ENCODE results near the gene SNRNP48.
A peak's percentile ranks its signal among the peaks of the same experiment; 100 is the strongest.

The SNRNP48 gene

GRCh38 chr6:7589949-7590917 is at the start of gene SNRNP48:
SNRNP48 (plus strand) TSS chr6:7590198; CDS start chr6:7590258, 60 bp downstream.
- TF ChIP-seq POLR2A (IDR thresholded peaks at IDR 0.05; ENCODE audit: low read depth, low read length), result peak; percentile 94
- FAIRE-seq, result peak; percentile 95

DNA sequence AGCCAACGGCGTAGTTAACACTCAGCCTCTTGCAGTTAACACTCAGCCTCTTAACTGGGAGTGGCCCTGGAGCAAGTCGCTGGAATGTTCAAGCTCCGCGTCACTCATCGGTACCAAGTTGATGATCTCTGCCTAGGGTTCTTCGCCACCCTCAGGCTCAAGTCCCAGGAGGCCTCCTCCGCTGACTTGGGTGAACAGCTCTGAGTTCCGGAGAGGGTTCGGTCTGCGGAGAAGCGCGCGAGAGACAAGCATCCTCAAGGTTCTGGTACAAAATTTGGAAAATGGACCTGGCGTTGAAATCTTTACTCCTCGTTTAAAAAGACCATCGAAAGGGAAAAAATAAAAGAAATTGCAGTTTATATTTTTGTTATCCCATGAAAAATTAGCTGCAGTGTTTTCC is 49.4 kb upstream of the SNRNP48 start:
- DNase-seq (ENCODE audit: insufficient read length, low spot score), result no peak
- FAIRE-seq, result no peak
- TF ChIP-seq POLR2A (IDR thresholded peaks at IDR 0.05; ENCODE audit: low read depth, low read length), result no peak

More at GRCh38 chr6:7589949-7590917, at the start of gene SNRNP48:
- peak; percentile 70 for DNase-seq (ENCODE audit: insufficient read length, low spot score)

DNA sequence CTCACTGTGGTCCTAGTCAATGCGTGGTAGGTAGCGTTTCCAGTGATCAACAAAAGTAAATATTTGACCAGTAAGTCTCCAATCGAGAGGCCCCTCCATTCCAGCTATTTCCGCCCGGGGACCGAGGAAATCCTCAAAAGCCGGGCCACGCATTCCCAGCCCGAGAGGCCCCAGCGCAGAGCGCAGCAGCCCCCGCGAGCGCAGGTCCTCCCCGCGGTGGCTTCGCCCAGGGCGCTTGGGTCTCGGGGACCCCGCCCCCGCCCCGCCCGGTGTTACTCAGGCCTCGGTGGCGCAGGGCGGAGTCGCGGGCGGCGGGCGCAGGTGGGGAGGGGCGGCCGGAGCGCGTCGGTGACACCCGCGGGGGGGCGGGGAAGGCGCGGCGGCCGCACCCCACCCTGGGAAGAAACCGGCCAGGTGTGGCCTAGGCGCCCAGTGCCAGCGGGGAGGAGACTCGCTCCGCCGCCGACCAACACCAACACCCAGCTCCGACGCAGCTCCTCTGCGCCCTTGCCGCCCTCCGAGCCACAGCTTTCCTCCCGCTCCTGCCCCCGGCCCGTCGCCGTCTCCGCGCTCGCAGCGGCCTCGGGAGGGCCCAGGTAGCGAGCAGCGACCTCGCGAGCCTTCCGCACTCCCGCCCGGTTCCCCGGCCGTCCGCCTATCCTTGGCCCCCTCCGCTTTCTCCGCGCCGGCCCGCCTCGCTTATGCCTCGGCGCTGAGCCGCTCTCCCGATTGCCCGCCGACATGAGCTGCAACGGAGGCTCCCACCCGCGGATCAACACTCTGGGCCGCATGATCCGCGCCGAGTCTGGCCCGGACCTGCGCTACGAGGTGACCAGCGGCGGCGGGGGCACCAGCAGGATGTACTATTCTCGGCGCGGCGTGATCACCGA is 48.6 kb upstream of the SNRNP48 start, which contains the start of gene DSP:
TSS of gene DSP (plus strand) at position 497 of the 890 bp plus-strand sequence. CDS start at position 742, 245 bp downstream.
- no peak for TF ChIP-seq POLR2A (IDR thresholded peaks at IDR 0.05; ENCODE audit: low read depth, low read length)
- DNase-seq (ENCODE audit: insufficient read length, low spot score) (no peak), FAIRE-seq (no peak)

DNA sequence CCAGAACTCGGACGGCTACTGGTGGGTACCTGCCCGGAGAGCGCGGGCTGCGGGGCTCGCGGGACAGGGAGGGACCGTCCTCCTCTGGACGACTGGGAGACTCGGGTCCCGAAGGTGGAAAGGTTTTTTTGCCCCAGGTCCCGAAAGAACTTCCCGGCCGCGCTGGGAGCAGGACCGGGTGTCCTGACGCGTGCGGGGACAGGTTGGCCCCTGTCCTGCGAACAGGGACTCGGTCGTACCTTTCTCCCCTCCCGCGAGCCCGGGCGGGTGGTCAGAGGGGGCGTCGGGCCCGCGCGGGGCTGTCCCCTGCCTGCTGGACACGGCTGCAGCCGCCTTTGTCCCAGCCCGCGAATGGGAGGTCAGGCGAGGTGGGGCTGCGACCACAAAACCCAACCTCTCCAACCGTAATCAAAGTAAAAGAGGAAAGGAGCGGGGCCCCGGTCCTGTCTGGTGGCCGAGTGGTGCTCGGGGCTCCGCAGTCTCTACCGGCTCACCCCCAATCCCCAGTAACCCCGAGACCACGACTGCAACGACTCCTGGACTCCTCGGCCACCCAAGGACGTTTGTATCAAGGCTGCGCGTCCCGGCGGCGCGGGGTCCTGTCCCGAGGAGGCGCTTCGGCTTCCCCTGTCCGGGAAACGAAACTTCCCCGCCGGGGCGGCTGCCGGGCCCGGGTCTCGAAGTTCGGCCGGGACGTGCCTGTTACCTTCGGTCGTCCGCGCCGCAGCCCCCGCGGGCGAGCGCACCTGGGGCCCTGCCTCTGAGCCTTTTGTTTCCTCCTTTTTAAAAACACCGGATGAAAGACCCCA is 47.7 kb upstream of the SNRNP48 start:
- DNase-seq (ENCODE audit: insufficient read length, low spot score) (no peak), FAIRE-seq (no peak)
- TF ChIP-seq POLR2A (IDR thresholded peaks at IDR 0.05; ENCODE audit: low read depth, low read length), result no peak

GRCh38 chr6:7542874-7543624 is 46.9 kb upstream of the SNRNP48 start:
- TF ChIP-seq POLR2A (IDR thresholded peaks at IDR 0.05; ENCODE audit: low read depth, low read length), result no peak
- FAIRE-seq, result no peak
- no peak for DNase-seq (ENCODE audit: insufficient read length, low spot score)

GRCh38 chr6:7543789-7544424 is 46.1 kb upstream of the SNRNP48 start:
- FAIRE-seq (no peak), DNase-seq (ENCODE audit: insufficient read length, low spot score) (no peak)
- no peak for TF ChIP-seq POLR2A (IDR thresholded peaks at IDR 0.05; ENCODE audit: low read depth, low read length)

DNA sequence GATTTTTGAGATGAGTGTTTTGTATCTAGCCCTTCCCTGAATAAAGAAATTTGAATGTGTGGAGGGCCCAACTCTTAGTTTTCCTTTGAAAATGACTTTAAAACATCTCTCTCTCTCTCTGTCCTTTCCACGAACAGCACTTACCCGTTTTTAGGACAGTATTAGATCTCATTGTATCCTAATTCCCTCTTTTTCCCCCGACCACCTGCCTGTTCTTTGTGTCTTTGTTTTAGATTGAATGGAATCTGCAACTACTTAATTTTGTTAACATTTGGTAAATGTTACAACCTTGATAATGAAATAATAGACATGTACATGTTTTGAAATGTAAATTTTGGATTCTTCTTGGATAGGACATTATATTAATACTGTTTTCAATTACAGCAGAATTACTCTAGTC is 45.4 kb upstream of the SNRNP48 start:
- TF ChIP-seq POLR2A (IDR thresholded peaks at IDR 0.05; ENCODE audit: low read depth, low read length), result no peak
- DNase-seq (ENCODE audit: insufficient read length, low spot score), result no peak
- no peak for FAIRE-seq

GRCh38 chr6:7545316-7546019 is 44.5 kb upstream of the SNRNP48 start:
- no peak for DNase-seq (ENCODE audit: insufficient read length, low spot score)
- TF ChIP-seq POLR2A (IDR thresholded peaks at IDR 0.05; ENCODE audit: low read depth, low read length), result no peak
- no peak for FAIRE-seq

DNA sequence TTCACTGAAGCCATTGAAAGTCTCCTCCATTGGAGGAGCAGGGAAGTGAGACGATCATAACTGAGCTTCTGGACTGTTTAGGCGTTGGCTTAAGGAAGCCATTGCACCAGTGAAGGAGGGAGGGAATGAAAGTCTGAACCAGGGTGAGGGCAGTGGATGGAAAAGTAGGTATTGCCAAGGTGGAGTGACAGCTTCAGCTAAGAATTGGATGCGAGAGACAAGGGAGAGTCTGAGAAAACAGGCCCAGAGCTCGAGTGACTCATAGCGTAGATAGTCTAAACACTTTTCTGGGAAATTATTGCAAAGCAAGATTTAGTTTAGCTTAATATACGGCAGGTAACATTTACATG is 44.0 kb upstream of the SNRNP48 start:
- TF ChIP-seq POLR2A (IDR thresholded peaks at IDR 0.05; ENCODE audit: low read depth, low read length), result no peak
- DNase-seq (ENCODE audit: insufficient read length, low spot score), result no peak
- FAIRE-seq, result no peak

DNA sequence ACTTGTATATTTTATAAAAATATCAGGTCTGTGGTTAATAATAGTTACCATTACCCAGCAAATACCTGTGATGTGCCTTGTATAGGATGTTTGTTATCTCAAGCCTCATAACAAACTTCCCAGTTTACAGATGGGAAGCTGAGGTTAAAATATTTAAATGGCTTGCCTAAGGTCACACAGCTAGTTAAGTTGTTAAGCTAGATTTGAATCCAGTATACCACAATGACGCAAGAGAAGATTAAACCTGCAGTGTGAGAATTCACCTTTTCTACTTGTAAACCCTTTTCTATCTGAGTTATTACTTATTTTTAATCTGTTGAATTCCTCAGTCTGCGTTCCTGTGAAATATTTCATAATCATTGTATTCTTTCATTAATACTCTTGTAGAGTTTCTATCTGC is 43.6 kb upstream of the SNRNP48 start:
- TF ChIP-seq POLR2A (IDR thresholded peaks at IDR 0.05; ENCODE audit: low read depth, low read length), result no peak
- no peak for FAIRE-seq
- no peak for DNase-seq (ENCODE audit: insufficient read length, low spot score)

- no peak for TF ChIP-seq POLR2A (IDR thresholded peaks at IDR 0.05; ENCODE audit: low read depth, low read length)
- DNase-seq (ENCODE audit: insufficient read length, low spot score), result no peak
- no peak for FAIRE-seq
Measured at GRCh38 chr6:7546896-7547295, 43.1 kb upstream of the SNRNP48 start.

GRCh38 chr6:7547315-7547714 is 42.7 kb upstream of the SNRNP48 start:
- FAIRE-seq (no peak), DNase-seq (ENCODE audit: insufficient read length, low spot score) (no peak)
- no peak for TF ChIP-seq POLR2A (IDR thresholded peaks at IDR 0.05; ENCODE audit: low read depth, low read length)

All from H54 (cell line).